K562 (cell line): ENCODE measurements around the gene KMT2E. TPM values are rescaled to one million over a fixed set of nuclear protein-coding genes. Genes with fewer than 3 reads are reported as not detected.

Experiments
- BACH1 ChIP-seq: fragments of 200-800 bp; sonication (Bioruptor generic); IDR thresholded peaks from 2 replicates; pipeline ENCODE4 v1.6.1; 2016; ENCODE audit warnings: missing genetic modification characterization, missing compliant biosample characterization
- CREB5 ChIP-seq: fragments of 250-450 bp; sonication (Bioruptor Pico); IDR thresholded peaks from 2 replicates; pipeline ENCODE4 v1.5.0; 2020; ENCODE audit warnings: mild to moderate bottlenecking
- CUX1 ChIP-seq: fragments of 200-800 bp; sonication (Bioruptor generic); IDR thresholded peaks from 2 replicates; pipeline ENCODE4 v1.6.1; 2016; ENCODE audit warnings: missing genetic modification characterization, missing compliant biosample characterization
- GTF2A2 ChIP-seq: IDR thresholded peaks from 2 replicates; pipeline ENCODE4 v1.6.1; 2016; ENCODE audit warnings: mild to moderate bottlenecking, missing genetic modification characterization, missing compliant biosample characterization
- HDAC3 ChIP-seq: fragments of 450-650 bp; IDR thresholded peaks from 2 replicates; pipeline ENCODE4 v1.6.1; 2018; ENCODE audit warnings: borderline replicate concordance, mild to moderate bottlenecking, moderate library complexity; ENCODE audit not compliant: partially characterized antibody
- POU5F1 ChIP-seq: fragments of 150-350 bp; IDR thresholded peaks from 2 replicates; pipeline ENCODE4 v1.6.1; 2014; ENCODE audit warnings: borderline replicate concordance, low read length, low read depth, mild to moderate bottlenecking; ENCODE audit not compliant: partially characterized antibody
- SMARCB1 ChIP-seq: IDR thresholded peaks from 2 replicates; pipeline ENCODE4 v1.6.1; 2011; ENCODE audit warnings: improper control_type of control experiment, low read depth; ENCODE audit not compliant: insufficient read length
- ZNF583 ChIP-seq: fragments of 250-450 bp; sonication (Bioruptor Pico); IDR thresholded peaks from 2 replicates; pipeline ENCODE4 v1.4.0; 2020
- ZNF592 ChIP-seq: fragments of 450-650 bp; IDR thresholded peaks from 2 replicates; pipeline ENCODE4 v1.6.1; 2017; ENCODE audit warnings: antibody characterized with exemption, mild to moderate bottlenecking
- polyA plus RNA-seq, 8 experiments: library from polyadenylated mRNA; depleted of rRNA in 4 of 8; stranded (reverse) in 5 of 8; unstranded in 3 of 8; fragments of >200 nt; fragmentation: Nextera tagmentation in 2 of 8; fragmentation: Illumina TruSeq in 1 of 8; extraction: Ambion mirVana in 2 of 8; extraction: Trizol in 1 of 8; gene quantifications; 2 replicates each; pipeline versions ENCODE4 v1.2.1 to v1.2.3, GENCODE V29; 2011 to 2014; ENCODE audit warnings: inconsistent platforms in 1 of 8, missing spikeins in 1 of 8
- total RNA-seq, 7 experiments: library from RNA; depleted of rRNA in 6 of 7; stranded (reverse); fragments of >200 nt in 6 of 7; fragmentation: Illumina TruSeq in 2 of 7; extraction: Trizol in 2 of 7; gene quantifications; 2 replicates each; pipeline versions ENCODE4 v1.2.1 to v1.2.3, GENCODE V29; 2011 to 2021; ENCODE audit warnings: low replicate concordance in 1 of 7

KMT2E gene
- total and polyA plus RNA-seq, 9 of the 15 experiments (the other 6 are each of a cell fraction or from before 2014, with no cell fraction given): 8.9 to 55.3 (median 38.1) TPM

GRCh38 chr7:104972500-104972899, 41.5 kb upstream of the KMT2E start (continued):
- TF ChIP-seq CUX1 (CRISPR knock-in tag): no peak
- TF ChIP-seq CREB5 (CRISPR knock-in tag): no peak
- TF ChIP-seq POU5F1: no peak
- no peak for TF ChIP-seq HDAC3
- no peak for TF ChIP-seq GTF2A2
- TF ChIP-seq SMARCB1: no peak
- no peak for TF ChIP-seq ZNF592
- no peak for TF ChIP-seq ZNF583 (CRISPR knock-in tag)
- no peak for TF ChIP-seq BACH1
